Activated CD8-positive, alpha-beta memory T cell treated with anti-CD3 and anti-CD28 coated beads, Interleukin-2, amount 50 U/mL, for 1 hour (primary cell): ENCODE measurements around the gene GATA5.

ENCODE experiments used
- DNase-seq: peaks from one replicate; pipeline ENCODE4 v3.0.0-alpha.2; 2020; ENCODE audit errors: extremely low read depth

Gene GATA5

GRCh38 chr20:62472941-62473585, 2.7 kb downstream of the GATA5 start:
- DNase-seq, result no peak

DNA sequence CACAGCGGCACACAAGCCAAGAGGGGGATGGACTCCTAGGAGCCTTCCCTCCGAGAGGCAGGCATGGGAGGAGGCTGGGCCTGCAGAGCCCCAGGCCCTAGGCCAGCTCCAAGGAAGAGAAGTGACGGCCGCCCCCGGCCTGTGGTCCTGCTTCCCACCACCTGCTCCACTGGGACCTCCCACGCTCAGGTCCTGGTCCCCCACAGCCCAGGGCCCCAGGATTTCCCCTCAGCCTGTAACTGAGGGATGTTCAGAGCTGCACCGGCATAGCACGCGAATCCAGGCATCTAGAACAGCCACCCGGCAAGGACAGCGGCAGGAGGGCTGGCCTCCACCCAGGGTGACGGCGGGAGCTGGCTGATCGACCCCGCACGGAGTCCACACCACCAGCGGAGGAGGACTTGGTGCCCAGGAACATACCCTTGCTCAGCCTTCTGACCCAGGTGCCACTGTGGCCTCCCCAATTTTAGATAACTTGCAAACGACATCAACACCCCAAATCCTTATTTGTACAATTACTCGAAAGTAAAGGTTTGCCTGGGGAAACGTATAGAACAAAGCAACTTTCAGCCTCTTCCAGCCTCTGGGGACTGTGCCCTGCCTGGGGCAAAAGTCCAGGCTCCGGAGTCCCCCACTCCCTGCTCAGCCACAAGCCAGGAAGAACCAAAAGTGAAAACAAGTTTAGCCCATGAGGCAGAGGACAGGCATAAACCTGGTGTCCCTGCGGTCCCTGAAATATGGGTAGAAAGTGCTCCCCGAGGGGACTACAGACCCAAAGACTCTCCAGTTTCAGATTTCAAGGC, 3.5 kb downstream of the GATA5 start:
- no peak for DNase-seq

DNA sequence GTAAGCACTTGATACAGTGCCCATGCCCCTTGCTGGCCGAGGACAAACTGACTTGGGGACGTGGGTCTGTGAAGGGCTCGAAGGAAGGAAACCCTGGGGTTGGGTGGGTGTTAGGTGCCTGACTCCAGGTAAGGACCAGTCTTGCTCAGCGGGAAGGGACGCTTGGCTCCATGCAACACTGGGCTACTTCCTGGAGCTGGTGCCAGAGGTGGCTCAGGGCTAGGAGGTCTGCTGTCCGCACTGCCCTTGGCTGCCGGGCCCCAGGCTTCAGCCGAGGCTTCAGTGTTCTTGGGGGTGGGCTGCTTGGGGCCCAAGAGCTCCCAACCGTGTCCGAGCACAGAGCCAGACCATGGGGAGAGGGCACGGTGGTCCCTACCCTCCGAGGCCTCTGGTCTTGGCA, 5.3 kb downstream of the GATA5 start:
- DNase-seq, result no peak

DNA sequence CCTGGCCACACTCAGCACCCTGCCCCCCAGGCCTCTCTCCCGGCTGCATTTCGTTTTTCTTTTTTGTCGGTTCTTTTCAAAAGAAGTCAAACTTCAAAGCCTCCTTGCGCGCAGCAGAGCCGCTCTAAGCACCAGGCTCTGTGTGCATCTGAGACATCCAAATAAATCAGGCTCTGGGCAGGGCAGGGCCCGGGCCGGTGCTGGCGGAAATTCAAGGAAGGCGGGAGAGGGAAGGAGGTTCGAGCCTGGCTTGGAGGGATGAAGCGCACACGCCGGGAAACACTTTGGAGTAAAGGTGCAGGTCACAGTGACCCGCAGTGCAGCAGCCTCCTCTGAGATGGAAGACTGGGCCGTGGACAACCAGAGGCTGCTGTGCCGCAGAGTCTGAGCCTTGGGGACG, 5.8 kb downstream of the GATA5 start:
- no peak for DNase-seq

GRCh38 chr20:62469352-62469751, 6.4 kb downstream of the GATA5 start:
- no peak for DNase-seq

- no peak for DNase-seq
Observed at GRCh38 chr20:62466806-62467537, 8.8 kb downstream of the GATA5 start.

GRCh38 chr20:62466072-62466760, 9.6 kb downstream of the GATA5 start:
- no peak for DNase-seq

- DNase-seq, result no peak
Observed at GRCh38 chr20:62464990-62465389, 10.8 kb downstream of the GATA5 start.

GRCh38 chr20:62464425-62464770, 11.4 kb downstream of the GATA5 start:
- no peak for DNase-seq

DNA sequence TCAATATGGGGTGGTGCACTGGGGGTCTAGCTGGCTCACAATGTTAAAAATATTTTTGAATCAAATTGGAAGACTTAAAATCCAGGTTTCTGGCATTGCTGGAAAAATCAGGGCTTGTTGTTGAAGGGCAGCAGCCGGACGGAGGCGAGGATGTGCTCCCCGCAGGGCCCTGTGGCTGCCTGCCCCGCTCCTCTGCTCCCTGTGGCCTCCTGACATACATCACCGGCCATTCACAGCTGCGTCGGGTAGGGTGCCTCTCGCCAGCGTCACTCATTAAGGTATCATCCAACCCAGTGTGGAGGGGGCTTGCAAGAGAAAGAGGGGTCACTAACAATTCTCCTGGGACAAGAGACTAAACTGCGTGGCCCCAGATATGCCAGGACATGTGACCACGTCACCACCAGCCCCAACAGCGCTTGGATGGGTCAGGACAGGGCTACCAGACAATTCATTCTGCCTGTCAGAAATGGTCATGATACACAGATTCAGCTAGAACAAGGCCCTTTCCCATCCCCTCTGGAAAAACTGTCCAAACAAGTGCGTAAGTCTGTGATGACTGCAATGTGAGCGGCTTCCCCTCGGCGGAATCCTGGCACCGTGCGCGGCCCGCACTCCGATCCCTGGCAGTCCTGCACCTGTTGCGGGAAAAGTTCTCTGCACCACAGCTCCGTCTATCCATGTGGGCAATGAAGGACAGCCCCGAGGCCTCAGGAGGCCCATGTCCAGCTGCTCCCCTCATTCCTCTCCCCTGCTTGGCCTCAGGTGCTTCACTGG, 12.0 kb downstream of the GATA5 start:
- DNase-seq, result no peak

DNA sequence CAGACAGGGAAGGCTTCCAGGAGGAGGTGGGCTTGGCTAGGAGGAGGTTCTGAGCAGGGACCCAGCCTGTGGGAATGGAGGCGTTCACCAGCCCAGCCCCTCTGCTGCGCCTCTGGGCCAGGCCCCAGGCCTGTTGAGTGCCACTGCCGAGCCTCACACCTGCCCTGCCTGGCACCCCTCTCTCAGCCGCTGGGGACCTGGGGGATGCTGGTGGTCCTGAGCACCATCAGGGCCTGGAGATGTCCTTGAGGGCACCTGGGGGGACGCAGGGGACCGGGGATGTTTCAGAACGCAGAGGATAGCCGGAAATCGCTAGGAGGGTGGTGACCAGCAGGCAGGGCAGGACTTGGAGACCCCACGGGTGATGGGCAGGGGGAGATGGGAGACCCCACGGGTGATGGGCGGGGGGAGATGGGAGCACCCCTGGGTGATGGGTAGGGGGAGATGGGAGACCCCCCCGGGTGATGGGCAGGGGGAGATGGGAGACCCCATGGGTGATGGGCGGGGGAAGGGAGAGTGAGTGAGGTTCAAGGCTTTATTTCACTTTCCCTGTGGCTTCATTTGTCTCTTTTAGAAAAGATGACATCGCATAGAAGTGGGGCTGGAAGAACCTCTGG, 12.7 kb downstream of the GATA5 start:
- DNase-seq, result no peak

GRCh38 chr20:62461834-62462233, 14.0 kb downstream of the GATA5 start:
- no peak for DNase-seq

GRCh38 chr20:62461157-62461556, 14.6 kb downstream of the GATA5 start:
- DNase-seq, result no peak

DNA sequence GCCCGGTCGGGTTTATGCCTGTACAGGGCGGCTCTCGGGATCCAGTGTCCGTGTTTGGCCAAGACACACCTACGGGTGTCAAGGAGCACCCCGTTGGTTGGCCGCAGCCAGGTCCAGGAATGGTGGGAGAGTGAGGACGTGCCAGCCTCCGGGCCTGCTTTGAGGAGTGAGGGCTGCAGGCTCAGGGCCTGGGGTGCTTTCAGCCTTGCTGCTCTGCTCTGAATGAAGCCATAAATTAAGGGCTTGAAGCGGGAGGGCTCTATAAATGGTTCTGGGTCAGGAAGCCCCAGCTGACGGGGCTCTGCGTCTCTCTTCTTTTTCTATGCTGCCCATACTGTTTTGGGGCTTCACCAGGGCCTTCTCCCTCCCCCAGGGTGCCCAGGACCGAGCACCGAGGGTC, 15.1 kb downstream of the GATA5 start:
- no peak for DNase-seq

GRCh38 chr20:62459488-62459887, 16.3 kb downstream of the GATA5 start:
- no peak for DNase-seq

DNA sequence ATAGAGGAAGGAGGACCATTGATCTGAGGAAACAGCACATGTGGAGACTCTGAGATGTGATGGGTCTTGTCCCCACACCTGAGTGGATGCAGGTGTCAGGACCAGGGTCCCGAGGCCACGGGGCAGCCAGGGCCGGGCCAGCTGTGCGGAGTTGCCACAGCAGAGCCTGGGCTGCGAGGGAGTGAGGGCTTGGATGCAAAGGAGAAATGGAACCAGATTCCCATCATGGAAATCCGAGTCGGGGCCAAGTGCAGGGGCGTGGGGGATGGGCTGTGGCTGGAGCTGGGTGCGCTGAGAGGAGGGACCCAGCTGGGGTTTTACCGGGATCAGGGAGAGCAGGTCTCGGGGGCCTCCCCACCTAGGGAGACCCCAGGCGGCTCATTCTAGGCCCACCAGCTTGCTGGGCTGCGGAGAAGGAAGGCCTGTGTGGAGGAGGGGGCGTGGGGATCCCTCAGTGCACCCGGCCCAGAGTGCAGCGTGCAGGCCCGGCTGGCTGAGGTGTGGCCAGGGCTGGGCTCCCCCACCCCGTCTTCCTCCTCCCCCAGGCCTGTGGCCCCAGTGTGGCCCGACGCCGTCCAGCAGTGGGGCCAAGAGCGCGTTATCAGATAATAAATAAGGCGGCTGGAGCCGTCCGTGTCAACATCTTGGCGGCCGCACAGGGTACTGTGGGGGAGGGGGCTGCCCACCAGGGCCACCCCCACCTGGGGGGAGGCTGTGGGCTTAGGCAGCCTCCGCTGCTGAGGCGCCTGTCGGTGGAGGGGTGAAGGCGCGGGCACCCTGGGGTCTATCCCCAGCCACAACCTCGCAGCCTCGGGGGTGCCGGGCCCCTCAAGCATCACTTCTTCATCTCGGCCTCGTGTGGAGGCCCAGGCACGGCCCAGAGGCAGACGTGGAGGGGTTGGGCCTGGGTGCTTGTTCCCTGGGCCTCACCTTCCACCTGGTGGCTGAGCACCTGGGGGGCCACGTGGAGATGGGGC, 17.2 kb downstream of the GATA5 start:
- no peak for DNase-seq

DNA sequence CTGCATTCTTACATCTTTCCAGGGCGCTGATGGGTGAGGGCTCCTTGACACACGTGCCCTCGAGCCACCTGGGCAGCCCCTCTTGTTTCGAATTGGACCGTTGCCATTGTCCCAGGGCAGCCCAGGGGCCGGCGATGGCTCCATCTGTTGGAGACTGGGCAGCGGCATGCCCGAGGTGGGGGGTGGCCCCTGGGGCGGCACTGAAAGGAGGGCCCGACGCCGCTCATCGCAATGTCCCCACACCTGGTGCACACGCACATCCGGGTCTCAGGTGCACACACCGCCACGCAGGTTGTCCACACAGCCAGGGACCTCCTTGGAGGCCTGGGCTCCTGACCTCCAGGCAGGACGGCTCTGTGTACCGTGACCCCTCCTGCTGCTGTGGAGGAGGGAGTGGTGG, 18.0 kb downstream of the GATA5 start:
- no peak for DNase-seq

GRCh38 chr20:62457098-62457497, 18.7 kb downstream of the GATA5 start:
- no peak for DNase-seq

DNA sequence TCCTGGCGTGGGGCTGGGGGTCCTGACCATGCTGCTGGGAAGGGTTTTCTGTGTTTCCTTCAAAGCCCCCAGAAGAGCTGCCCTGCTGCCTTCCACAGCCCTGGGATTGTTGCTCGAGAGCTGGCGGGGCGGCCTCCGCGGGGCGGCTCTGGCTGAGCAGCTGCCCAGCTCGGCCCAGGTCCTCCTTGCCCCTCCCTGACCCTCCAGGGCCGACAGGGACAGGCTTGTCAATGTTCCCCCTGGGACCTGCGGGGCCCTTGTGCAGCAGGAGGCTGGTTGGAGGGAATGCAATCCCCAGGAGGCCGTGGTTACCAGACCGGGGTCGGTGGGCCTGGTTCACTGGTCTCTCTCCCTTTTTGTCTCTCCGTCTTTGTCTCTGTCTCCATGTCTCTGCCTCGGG, 19.9 kb downstream of the GATA5 start:
- DNase-seq, result no peak
